CD4-positive, CD25-positive, alpha-beta regulatory T cell (primary cell): ENCODE results near the gene EDN3. TPM values are rescaled to one million over a fixed set of nuclear protein-coding genes. Genes with fewer than 3 reads are reported as not detected.

Experiments used
- ATAC-seq, 2 donors: fragments of 150-1000 bp; cut with Tn5 transposase; one replicate each; pipeline ENCODE4 v1.10.0; 2021; ENCODE audit warnings: low read depth in 2 of 2, moderate number of reproducible peaks in 2 of 2, moderate library complexity in 1 of 2
- DNase-seq, 3 donors: peaks; one replicate each; pipeline versions ENCODE4 v3.0.0 to v3.0.0-alpha.2; 2012 to 2022; ENCODE audit warnings: mixed read lengths in 1 of 3
- H3K27ac ChIP-seq: one replicate; pipeline ENCODE4 v1.7.0; 2013; ENCODE audit warnings: mild to moderate bottlenecking, low read length; ENCODE audit not compliant: insufficient read depth, poor library complexity, severe bottlenecking
- H3K27me3 ChIP-seq: one replicate; pipeline ENCODE4 v1.7.0; 2013; ENCODE audit warnings: low read length; ENCODE audit not compliant: control insufficient read depth, insufficient read depth
- H3K36me3 ChIP-seq: one replicate; pipeline ENCODE4 v1.7.0; 2013; ENCODE audit warnings: mild to moderate bottlenecking, low read length, moderate library complexity; ENCODE audit not compliant: control insufficient read depth, insufficient read depth
- H3K4me1 ChIP-seq: 2 replicates; pipeline ENCODE4 v1.7.0; 2013; ENCODE audit warnings: mild to moderate bottlenecking, low read length; ENCODE audit not compliant: insufficient read depth, control insufficient read depth, poor library complexity, severe bottlenecking
- H3K4me3 ChIP-seq: one replicate; pipeline ENCODE4 v1.7.0; 2013; ENCODE audit warnings: low read depth, mild to moderate bottlenecking, low read length, moderate library complexity
- H3K9me3 ChIP-seq, 2 experiments: 1 replicate in 1 of 2; 2 replicates in 1 of 2; pipeline ENCODE4 v1.7.0; 2013; ENCODE audit warnings: low read length in 2 of 2, mild to moderate bottlenecking in 1 of 2, moderate library complexity in 1 of 2; ENCODE audit not compliant: control insufficient read depth in 2 of 2
- H3K27ac Mint-ChIP-seq, 3 donors: one replicate each; pipeline ENCODE4 v1.8.0; 2020 to 2022; ENCODE audit warnings: mild to moderate bottlenecking in 3 of 3, mixed read lengths in 3 of 3, moderate library complexity in 2 of 3
- H3K27me3 Mint-ChIP-seq: one replicate; pipeline ENCODE4 v1.8.0; 2022; ENCODE audit warnings: mild to moderate bottlenecking, mixed read lengths
- H3K36me3 Mint-ChIP-seq: one replicate; pipeline ENCODE4 v1.8.0; 2020; ENCODE audit warnings: mixed read lengths
- H3K4me1 Mint-ChIP-seq, 4 donors: one replicate each; pipeline ENCODE4 v1.8.0; 2020 to 2022; ENCODE audit warnings: mixed read lengths in 4 of 4, mild to moderate bottlenecking in 1 of 4
- H3K4me3 Mint-ChIP-seq, 4 donors: one replicate each; pipeline ENCODE4 v1.8.0; 2020 to 2022; ENCODE audit warnings: mild to moderate bottlenecking in 4 of 4, mixed read lengths in 4 of 4, moderate library complexity in 3 of 4
- H3K9me3 Mint-ChIP-seq, 7 donors: one replicate each; pipeline ENCODE4 v1.8.0; 2020 to 2022; ENCODE audit warnings: mixed read lengths in 7 of 7, mild to moderate bottlenecking in 3 of 7, moderate library complexity in 2 of 7
- polyA plus RNA-seq, 4 donors: library from polyadenylated mRNA; unstranded; fragments of 300-500 nt; fragmentation: Illumina TruSeq; gene quantifications; one replicate each; pipeline ENCODE4 v1.2.3, GENCODE V29; 2021
- total RNA-seq: library from RNA; stranded (reverse); gene quantifications from one replicate; pipeline ENCODE4 v1.2.3, GENCODE V29; 2022

Gene EDN3
- total and polyA plus RNA-seq, 5 donors from 2014 or later, result 0.44 TPM; not detected in 4

DNA sequence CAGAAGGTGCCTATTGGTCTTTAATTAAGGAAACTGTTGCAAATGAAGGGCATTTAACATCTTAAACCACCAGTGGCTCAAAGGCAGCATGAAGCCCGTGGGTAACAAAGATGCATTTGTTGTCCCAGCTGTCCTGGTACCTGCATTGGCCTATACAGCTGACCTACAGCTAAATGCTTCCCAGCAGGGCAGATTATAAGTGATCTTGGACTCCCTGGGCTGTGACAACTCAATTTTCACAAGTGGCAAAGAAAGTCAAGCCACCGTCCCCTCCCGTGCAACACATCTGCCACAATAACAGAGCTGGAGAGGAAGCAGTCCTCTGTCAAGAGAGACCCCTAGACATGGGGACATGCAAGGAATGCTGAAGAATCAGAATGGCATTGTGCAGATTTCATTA is 31.5 kb upstream of the EDN3 start:
- peaks cover 0 to 4% (median 1%) of the 10 kb centered on the region in 4 donors for H3K4me1 Mint-ChIP-seq
- no peak for DNase-seq

DNA sequence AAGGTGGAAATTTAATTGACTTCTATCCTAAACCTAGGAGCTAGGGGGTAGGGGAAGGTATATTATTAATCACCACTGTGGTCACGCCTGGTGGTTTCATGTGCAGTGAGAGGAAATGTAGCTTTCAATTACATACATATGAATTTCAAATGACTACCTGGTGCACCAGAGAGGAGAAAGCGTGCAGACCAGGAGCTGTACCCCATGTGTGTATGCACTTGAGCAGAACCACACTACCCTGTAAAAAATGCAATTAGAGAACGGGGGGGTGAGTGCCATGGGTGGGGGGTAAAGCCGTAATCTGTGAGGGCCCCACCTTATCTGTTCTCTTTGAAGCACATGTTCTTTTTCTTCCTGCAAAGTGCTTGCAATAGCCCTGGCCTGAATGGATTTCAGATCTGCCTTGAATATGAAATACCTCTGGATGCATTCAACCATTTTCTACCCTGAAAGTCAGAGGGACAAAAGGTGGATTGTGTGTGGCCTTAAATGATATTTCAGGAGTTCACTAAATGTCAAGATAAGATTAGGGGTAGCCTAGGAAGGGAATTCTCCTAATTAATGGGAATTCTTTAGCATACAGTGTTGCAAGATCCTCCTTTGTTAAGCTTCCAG is 30.9 kb upstream of the EDN3 start:
- H3K27me3 ChIP-seq, result peaks cover 17% of the 10 kb centered on the region
- H3K4me3 Mint-ChIP-seq, result no peak overlapping the region
- no peaks in the 10 kb centered on the region for H3K9me3 ChIP-seq
- no peak overlapping the region for H3K27ac ChIP-seq
- H3K36me3 Mint-ChIP-seq, result no peaks in the 10 kb centered on the region
- H3K27me3 Mint-ChIP-seq, result peaks cover 29% of the 10 kb centered on the region
- ATAC-seq, result no peak
- no peaks in the 10 kb centered on the region for H3K4me1 ChIP-seq
- H3K4me3 ChIP-seq, result no peak overlapping the region
- H3K4me1 Mint-ChIP-seq, result peaks cover 0 to 10% (median 1%) of the 10 kb centered on the region in 4 donors
- no peak overlapping the region for H3K27ac Mint-ChIP-seq
- no peak for DNase-seq
- H3K36me3 ChIP-seq, result no peaks in the 10 kb centered on the region
- H3K9me3 Mint-ChIP-seq, result peaks cover 0 to 2% (median 0%) of the 10 kb centered on the region in 7 donors

More for the DNA sequence above, 31.5 kb upstream of the EDN3 start:
- H3K9me3 Mint-ChIP-seq, result peaks cover 0 to 2% (median 0%) of the 10 kb centered on the region in 7 donors
- no peaks in the 10 kb centered on the region for H3K36me3 ChIP-seq
- H3K4me3 Mint-ChIP-seq, result no peak overlapping the region
- no peak overlapping the region for H3K27ac Mint-ChIP-seq
- peaks cover 35% of the 10 kb centered on the region for H3K27me3 Mint-ChIP-seq
- no peaks in the 10 kb centered on the region for H3K36me3 Mint-ChIP-seq
- ATAC-seq, result no peak
- no peaks in the 10 kb centered on the region for H3K4me1 ChIP-seq
- H3K4me3 ChIP-seq, result no peak overlapping the region
- peaks cover 17% of the 10 kb centered on the region for H3K27me3 ChIP-seq
- H3K27ac ChIP-seq, result no peak overlapping the region
- H3K9me3 ChIP-seq, result no peaks in the 10 kb centered on the region

DNA sequence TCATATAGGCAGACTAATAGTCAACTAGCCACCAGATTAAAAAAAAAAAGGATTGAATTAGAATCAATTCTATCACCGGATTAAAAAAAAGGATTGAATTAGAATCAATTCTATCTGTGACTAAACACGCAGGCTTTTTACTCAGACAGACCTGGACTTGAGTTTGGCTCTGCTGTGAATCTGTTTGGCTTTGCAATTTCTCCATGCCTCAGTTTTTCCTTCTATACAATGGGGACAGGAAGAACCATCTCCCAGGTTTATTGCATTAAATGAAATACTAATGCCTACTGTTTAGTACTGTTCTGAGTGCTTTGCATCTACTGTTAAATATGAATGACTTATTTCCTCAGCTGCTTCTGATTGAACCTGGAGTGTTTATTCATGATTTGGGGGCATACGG is 30.0 kb upstream of the EDN3 start:
- Mint-ChIP-seq H3K27me3 (peaks cover 24% of the 10 kb centered on the region), H3K4me1 (peaks cover 0 to 10% (median 1%) of the 10 kb centered on the region in 4 donors), H3K4me3 (no peak overlapping the region), H3K9me3 (peaks cover 0 to 2% (median 0%) of the 10 kb centered on the region in 7 donors), H3K36me3 (no peaks in the 10 kb centered on the region), H3K27ac (no peak overlapping the region)
- no peaks in the 10 kb centered on the region for H3K4me1 ChIP-seq
- no peak overlapping the region for H3K4me3 ChIP-seq
- ATAC-seq (no peak), DNase-seq (no peak)
- peaks cover 17% of the 10 kb centered on the region for H3K27me3 ChIP-seq
- H3K27ac ChIP-seq, result no peak overlapping the region
- H3K36me3 ChIP-seq, result no peaks in the 10 kb centered on the region
- H3K9me3 ChIP-seq, result no peaks in the 10 kb centered on the region

DNA sequence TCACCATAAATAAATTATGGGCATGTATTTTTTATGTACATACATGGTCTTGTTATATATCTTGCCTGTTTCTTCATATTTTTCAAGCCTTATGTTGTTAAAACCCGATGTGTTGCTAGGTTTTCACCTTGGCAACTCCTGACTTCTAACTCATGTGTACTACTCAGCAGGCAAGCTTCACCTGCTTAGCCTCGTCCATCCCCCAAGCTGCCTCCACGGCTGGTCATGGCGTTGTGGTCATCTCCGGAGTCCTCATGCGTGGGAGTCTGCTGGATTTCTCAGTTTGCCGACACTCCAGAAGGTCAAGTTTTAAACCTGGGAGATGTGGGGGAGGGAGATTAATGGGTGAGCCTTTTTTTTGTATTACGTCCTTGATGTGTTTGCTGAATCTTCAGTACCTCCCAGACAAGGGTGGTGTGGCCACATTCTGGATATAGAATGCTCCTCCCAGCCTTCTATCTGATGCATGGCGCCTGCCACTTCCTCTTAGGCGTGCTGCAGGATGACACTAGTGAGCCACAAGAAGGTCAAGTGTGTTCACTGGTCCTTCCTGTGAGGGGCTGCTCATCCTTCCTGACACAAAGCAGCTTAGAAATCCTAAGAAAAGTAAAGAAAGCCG is 26.6 kb upstream of the EDN3 start:
- Mint-ChIP-seq H3K4me3 (no peak overlapping the region), H3K27ac (no peak overlapping the region), H3K4me1 (peaks cover 0 to 8% (median 0%) of the 10 kb centered on the region in 4 donors), H3K9me3 (peaks cover 0 to 1% (median 0%) of the 10 kb centered on the region in 7 donors), H3K27me3 (peaks cover 15% of the 10 kb centered on the region), H3K36me3 (no peaks in the 10 kb centered on the region)
- Histone ChIP-seq H3K9me3 (no peaks in the 10 kb centered on the region), H3K27ac (no peak overlapping the region), H3K4me1 (no peaks in the 10 kb centered on the region), H3K27me3 (peaks cover 5% of the 10 kb centered on the region), H3K4me3 (no peak overlapping the region), H3K36me3 (no peaks in the 10 kb centered on the region)
- ATAC-seq (no peak), DNase-seq (no peak)

DNA sequence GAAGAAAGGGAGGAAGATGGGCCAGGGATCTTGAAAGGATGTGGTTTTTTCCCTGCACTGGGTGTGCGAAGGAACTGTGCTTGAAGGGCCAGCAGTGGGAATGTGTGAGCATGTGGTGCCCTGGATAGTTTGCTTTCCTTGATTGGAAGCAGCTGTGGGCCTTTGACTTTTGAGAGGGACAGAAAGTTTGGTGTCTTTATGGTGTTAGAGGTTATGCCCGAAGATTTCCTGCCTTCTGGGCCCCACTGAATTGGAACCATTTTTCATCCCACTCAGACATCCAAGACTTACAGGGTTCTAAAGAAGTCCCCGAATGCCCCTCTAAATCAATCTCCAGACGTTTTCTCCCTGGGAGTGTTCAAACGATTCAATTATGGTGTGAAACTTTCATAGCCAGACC is 23.5 kb upstream of the EDN3 start:
- Histone ChIP-seq H3K4me1 (no peaks in the 10 kb centered on the region), H3K4me3 (no peak overlapping the region), H3K27ac (no peak overlapping the region), H3K36me3 (no peaks in the 10 kb centered on the region), H3K9me3 (no peaks in the 10 kb centered on the region), H3K27me3 (peaks cover 2% of the 10 kb centered on the region)
- Mint-ChIP-seq H3K4me3 (no peak overlapping the region), H3K27ac (no peak overlapping the region), H3K4me1 (peaks cover 0 to 5% (median 0%) of the 10 kb centered on the region in 4 donors), H3K9me3 (peaks cover 0 to 1% (median 0%) of the 10 kb centered on the region in 7 donors), H3K27me3 (peaks cover 2% of the 10 kb centered on the region), H3K36me3 (no peaks in the 10 kb centered on the region)
- DNase-seq (no peak), ATAC-seq (no peak)

DNA sequence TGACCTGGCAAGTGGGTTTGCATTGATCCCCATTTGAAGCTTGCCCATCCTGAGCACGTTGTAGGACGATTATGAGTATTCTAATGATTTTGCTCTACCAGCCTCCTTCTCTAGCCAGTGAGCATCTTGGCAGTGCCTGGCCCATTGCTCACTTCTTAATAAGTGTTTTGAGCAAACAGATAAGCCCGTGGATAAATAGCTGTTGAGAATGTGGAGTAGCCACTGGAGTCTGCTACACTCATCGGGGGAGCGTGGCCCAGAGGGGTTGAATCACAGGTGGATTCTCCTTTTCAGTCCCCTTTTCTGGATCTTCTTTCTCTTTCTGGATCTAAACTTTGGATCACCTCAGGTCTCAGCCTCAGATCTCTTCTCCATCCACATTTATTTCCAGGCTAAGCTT is 15.9 kb upstream of the EDN3 start:
- Histone ChIP-seq H3K4me1 (no peaks in the 10 kb centered on the region), H3K27me3 (peaks cover 5% of the 10 kb centered on the region), H3K4me3 (no peak overlapping the region), H3K36me3 (no peaks in the 10 kb centered on the region), H3K9me3 (no peaks in the 10 kb centered on the region), H3K27ac (no peak overlapping the region)
- Mint-ChIP-seq H3K4me3 (no peak overlapping the region), H3K36me3 (no peaks in the 10 kb centered on the region), H3K9me3 (peaks cover 0 to 4% (median 0%) of the 10 kb centered on the region in 7 donors), H3K4me1 (no peaks in the 10 kb centered on the region), H3K27me3 (peaks cover 5% of the 10 kb centered on the region), H3K27ac (no peak overlapping the region)
- ATAC-seq (no peak), DNase-seq (no peak)

DNA sequence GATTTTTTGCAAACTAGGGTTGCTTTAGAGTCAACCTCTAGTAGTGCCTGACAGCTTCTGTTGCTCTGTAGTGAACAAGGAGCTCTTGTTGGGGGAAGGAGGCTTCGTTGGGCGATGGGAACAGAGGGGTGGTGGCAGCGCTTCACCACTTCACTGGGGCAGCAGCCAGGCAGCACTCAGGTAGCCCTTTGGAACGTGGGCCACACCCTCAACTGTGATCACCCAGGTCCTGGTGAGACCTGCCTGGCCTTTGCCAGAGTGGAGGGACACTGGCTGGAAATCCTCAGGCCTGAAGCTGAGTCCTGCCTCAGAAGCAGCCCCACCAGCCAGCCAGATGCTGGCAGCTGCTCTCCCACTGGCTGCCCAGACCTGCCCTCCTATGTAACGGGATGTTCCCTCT is 10.4 kb upstream of the EDN3 start:
- no peak overlapping the region for H3K27ac ChIP-seq
- no peaks in the 10 kb centered on the region for H3K36me3 ChIP-seq
- H3K9me3 Mint-ChIP-seq, result peaks cover 0 to 2% (median 0%) of the 10 kb centered on the region in 7 donors
- H3K27ac Mint-ChIP-seq, result no peak overlapping the region
- peaks cover 8% of the 10 kb centered on the region for H3K27me3 ChIP-seq
- H3K27me3 Mint-ChIP-seq, result peaks cover 25% of the 10 kb centered on the region
- H3K4me1 ChIP-seq, result no peaks in the 10 kb centered on the region
- no peak overlapping the region for H3K4me3 ChIP-seq
- H3K9me3 ChIP-seq, result no peaks in the 10 kb centered on the region
- H3K4me1 Mint-ChIP-seq, result no peaks in the 10 kb centered on the region
- no peaks in the 10 kb centered on the region for H3K36me3 Mint-ChIP-seq
- ATAC-seq (no peak), DNase-seq (no peak)
- no peak overlapping the region for H3K4me3 Mint-ChIP-seq
